ENCODE results near the gene TXN2.

The TXN2 gene

DNA sequence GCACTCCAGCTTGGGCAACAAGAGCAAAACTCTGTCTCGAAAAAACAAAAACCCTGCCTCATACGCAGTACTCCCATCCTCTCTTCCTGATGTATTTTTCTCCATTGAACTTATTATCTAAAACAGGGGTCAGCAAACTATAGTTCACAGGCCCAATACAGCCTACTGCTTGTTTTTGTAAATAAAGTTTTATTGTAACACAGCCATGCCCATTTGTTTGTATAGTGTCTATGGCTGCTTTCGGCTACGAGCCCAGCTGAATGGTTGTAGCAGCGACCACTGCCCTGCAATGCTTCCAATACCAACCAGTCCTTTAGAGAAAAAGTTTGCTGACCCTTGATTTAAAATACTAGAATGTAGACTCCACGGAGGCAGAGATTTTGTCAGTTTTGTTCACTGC is 6.1 kb downstream of the TXN2 start:
- Histone ChIP-seq H3K4me3 (ENCODE audit: low read depth in 1 of 2, low read length in 1 of 2) (no peak overlapping the region), H3K9me3 (no peaks in the 10 kb centered on the region), H3K36me3 (peaks cover 18% of the 10 kb centered on the region), H3K27ac (no peak overlapping the region), H3K27me3 (no peaks in the 10 kb centered on the region), H3K4me1 (ENCODE audit: control insufficient read depth in 1 of 2, insufficient read depth in 1 of 2, low read depth in 1 of 2, low read length in 1 of 2) (peaks cover 18 to 19% of the 10 kb centered on the region in 2 experiments)
- no peak for TF ChIP-seq CTCF (IDR thresholded peaks at IDR 0.05)

- Histone ChIP-seq H3K9me3 (no peaks in the 10 kb centered on the region), H3K27me3 (no peaks in the 10 kb centered on the region), H3K4me1 (ENCODE audit: control insufficient read depth in 1 of 2, insufficient read depth in 1 of 2, low read depth in 1 of 2, low read length in 1 of 2) (peaks cover 32 to 37% of the 10 kb centered on the region in 2 experiments), H3K27ac (peak overlapping the region; percentile 69), H3K4me3 (ENCODE audit: low read depth in 1 of 2, low read length in 1 of 2) (no peak overlapping the region), H3K36me3 (peaks cover 17% of the 10 kb centered on the region)
- no peak for TF ChIP-seq CTCF (IDR thresholded peaks at IDR 0.05)
Measured at GRCh38 chr22:36472689-36473088, 8.8 kb downstream of the TXN2 start.

DNA sequence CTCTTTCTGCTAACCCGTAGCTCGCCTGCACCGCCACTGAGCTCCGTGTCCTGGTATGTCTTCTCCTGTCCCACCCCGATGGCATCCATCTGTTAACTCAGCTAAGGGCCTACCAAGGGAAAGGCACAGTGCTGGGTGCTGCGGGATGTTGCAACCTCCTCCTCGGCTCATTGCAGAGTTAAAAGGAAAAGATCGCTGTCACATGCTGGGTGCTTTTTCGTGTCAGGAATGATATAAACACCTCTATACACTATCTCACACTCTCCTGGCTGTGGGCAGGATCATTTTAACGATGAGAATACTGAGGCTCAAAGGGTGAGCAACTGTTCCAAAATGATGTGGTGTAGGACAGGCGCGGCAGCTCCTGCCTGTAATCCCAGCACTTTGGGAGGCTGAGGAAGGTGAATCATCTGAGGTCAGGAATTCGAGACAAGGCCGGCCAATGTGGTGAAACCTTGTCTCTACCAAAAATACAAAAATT is 10.1 kb downstream of the TXN2 start:
- H3K4me3 ChIP-seq (ENCODE audit: low read depth in 1 of 2, low read length in 1 of 2) = no peak overlapping the region
- H3K36me3 ChIP-seq = peaks cover 13% of the 10 kb centered on the region
- no peak for TF ChIP-seq CTCF (IDR thresholded peaks at IDR 0.05)
- no peaks in the 10 kb centered on the region for H3K27me3 ChIP-seq
- no peak overlapping the region for H3K27ac ChIP-seq
- H3K4me1 ChIP-seq (ENCODE audit: control insufficient read depth in 1 of 2, insufficient read depth in 1 of 2, low read depth in 1 of 2, low read length in 1 of 2) = peaks cover 37 to 41% of the 10 kb centered on the region in 2 experiments
- no peaks in the 10 kb centered on the region for H3K9me3 ChIP-seq

- no peaks in the 10 kb centered on the region for H3K9me3 ChIP-seq
- peaks cover 40 to 45% of the 10 kb centered on the region in 2 experiments for H3K4me1 ChIP-seq (ENCODE audit: control insufficient read depth in 1 of 2, insufficient read depth in 1 of 2, low read depth in 1 of 2, low read length in 1 of 2)
- peak overlapping the region; percentile 25 for H3K27ac ChIP-seq
- TF ChIP-seq CTCF (IDR thresholded peaks at IDR 0.05) = no peak
- no peaks in the 10 kb centered on the region for H3K27me3 ChIP-seq
- peaks cover 9% of the 10 kb centered on the region for H3K36me3 ChIP-seq
- H3K4me3 ChIP-seq (ENCODE audit: low read depth in 1 of 2, low read length in 1 of 2) = no peak overlapping the region
Measured at GRCh38 chr22:36470994-36471331, 10.5 kb downstream of the TXN2 start.

DNA sequence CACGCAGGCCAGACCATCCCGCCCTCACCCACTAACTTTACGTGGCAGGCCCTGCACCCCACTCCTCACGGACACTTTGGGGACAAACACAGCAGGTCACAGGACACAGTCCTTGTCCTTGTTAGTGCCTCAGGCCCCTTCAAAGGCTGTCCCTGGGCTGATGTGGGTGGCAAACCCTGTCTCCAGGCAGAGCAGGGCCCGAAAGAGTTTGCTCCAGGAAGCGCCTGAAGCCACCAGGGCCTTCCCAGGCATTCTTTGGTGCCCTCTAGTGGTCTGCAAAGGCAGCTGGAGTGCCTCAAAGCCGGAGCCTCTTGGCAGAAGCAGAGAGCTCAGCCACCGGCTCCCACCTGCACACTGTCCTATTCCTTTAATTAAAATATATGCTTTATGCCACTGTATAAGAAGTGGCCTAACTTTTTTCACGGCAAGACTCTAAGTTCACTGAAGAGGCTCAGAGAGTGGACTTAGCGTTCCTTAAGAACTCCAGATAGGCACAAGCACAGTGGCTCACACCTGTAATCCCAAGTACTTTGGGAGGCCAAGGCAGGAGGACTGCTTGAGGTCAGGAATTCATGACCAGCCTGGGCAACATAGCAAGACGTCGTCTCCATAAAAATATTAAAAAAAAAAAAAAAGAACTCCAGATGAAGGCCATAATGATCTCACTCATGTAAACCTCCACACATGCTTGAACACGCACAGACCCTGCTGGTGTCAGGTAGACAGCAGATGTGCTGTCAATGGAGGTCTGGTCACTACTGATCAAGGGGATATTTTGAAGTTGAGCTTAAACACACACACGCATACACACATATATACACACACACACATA is 11.1 kb downstream of the TXN2 start:
- H3K9me3 ChIP-seq = no peaks in the 10 kb centered on the region
- no peak overlapping the region for H3K4me3 ChIP-seq (ENCODE audit: low read depth in 1 of 2, low read length in 1 of 2)
- no peaks in the 10 kb centered on the region for H3K27me3 ChIP-seq
- H3K4me1 ChIP-seq (ENCODE audit: control insufficient read depth in 1 of 2, insufficient read depth in 1 of 2, low read depth in 1 of 2, low read length in 1 of 2) = peaks cover 46 to 51% of the 10 kb centered on the region in 2 experiments
- H3K27ac ChIP-seq = peak overlapping the region; percentile 57
- H3K36me3 ChIP-seq = peaks cover 3% of the 10 kb centered on the region
- peak; percentile 91 for TF ChIP-seq CTCF (IDR thresholded peaks at IDR 0.05)

Data from neutrophil (primary cell).